WERI-Rb-1 (cell line): ENCODE data around the gene TTC4.
A peak's percentile ranks its signal among the peaks of the same experiment; 100 is the strongest.

Experiments used
- DNase-seq: peaks from one replicate; pipeline ENCODE4 v3.0.0-alpha.2; 2020
- H3K27ac ChIP-seq: fragments of 250-450 bp; sonication (Bioruptor Pico); 2 replicates; pipeline ENCODE4 v1.5.1; 2020; ENCODE audit warnings: mild to moderate bottlenecking, moderate library complexity
- H3K27me3 ChIP-seq: fragments of 250-450 bp; sonication (Bioruptor Pico); 2 replicates; pipeline ENCODE4 v1.5.1; 2021; ENCODE audit warnings: mild to moderate bottlenecking, low read depth, moderate library complexity; ENCODE audit not compliant: insufficient read depth, severe bottlenecking
- H3K36me3 ChIP-seq: fragments of 250-450 bp; sonication (Bioruptor Pico); 2 replicates; pipeline ENCODE4 v1.5.1; 2020; ENCODE audit warnings: mild to moderate bottlenecking, moderate library complexity
- H3K4me3 ChIP-seq: 2 replicates; pipeline ENCODE4 v1.5.1; 2011; ENCODE audit warnings: low read depth, mild to moderate bottlenecking, control low read depth, low read length
- H3K9me3 ChIP-seq: fragments of 250-450 bp; sonication (Bioruptor Pico); 2 replicates; pipeline ENCODE4 v1.5.1; 2021; ENCODE audit warnings: mild to moderate bottlenecking, moderate library complexity; ENCODE audit not compliant: severe bottlenecking
- CTCF ChIP-seq: IDR thresholded peaks from 2 replicates; pipeline ENCODE4 v1.5.1; 2011; ENCODE audit warnings: low read depth, mild to moderate bottlenecking, control low read depth, inconsistent platforms, low read length

Gene TTC4, protein sequence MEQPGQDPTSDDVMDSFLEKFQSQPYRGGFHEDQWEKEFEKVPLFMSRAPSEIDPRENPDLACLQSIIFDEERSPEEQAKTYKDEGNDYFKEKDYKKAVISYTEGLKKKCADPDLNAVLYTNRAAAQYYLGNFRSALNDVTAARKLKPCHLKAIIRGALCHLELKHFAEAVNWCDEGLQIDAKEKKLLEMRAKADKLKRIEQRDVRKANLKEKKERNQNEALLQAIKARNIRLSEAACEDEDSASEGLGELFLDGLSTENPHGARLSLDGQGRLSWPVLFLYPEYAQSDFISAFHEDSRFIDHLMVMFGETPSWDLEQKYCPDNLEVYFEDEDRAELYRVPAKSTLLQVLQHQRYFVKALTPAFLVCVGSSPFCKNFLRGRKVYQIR

DNA sequence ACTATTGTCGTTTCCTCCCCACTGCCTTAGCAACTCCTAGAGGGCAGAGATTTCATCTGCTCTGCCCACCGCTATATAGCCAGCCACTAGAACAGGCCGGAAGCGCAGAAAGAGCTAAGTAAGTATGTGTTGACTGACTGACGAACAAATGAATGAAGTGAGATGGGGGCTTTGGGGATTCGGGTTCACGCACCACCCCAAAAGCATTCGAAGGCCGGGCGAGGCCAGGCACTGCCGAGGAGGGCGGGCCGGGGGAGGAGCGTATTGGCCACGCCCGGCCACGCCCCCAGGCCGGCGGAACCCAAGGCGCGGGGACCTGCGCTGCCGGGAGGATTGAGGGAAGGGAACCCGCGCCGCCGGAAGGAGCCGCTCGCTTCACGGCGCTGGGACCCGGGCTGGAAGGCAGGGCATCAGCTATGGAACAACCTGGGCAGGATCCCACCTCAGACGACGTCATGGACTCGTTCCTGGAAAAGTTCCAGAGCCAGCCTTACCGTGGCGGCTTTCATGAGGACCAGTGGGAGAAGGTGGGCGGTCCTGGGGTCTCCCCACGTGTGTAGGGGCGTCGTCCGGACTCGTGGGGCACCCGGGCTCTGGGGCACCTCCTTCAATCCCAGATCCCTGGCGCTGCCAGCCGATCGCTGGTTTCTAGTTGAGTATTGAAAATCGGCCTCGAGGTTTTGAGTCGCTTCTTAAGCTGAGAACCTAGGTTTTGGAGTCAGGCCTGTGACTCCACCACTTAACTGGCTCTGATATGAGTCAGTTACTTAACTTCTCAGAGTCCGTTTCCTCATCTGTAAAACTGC, at the start of gene TTC4:
TTC4 (plus strand) TSS at position 369 of the 806 bp plus-strand sequence; CDS start at position 417, 48 bp downstream.
- Histone ChIP-seq H3K9me3 (no peaks in the 10 kb centered on the region), H3K4me3 (peak within 1 kb of the TSS; percentile 76), H3K36me3 (peaks cover 28% of the 10 kb centered on the region), H3K27me3 (no peaks in the 10 kb centered on the region), H3K27ac (peak within 1 kb of the TSS; percentile 76)
- no peak for TF ChIP-seq CTCF
- peak; percentile 75 for DNase-seq

GRCh38 chr1:54666333-54666732, 49.3 kb upstream of the TTC4 start:
- no peaks in the 10 kb centered on the region for H3K27me3 ChIP-seq
- no peak overlapping the region for H3K4me3 ChIP-seq
- H3K36me3 ChIP-seq, result no peaks in the 10 kb centered on the region
- TF ChIP-seq CTCF, result no peak
- DNase-seq, result peak; percentile 33
- H3K9me3 ChIP-seq, result no peaks in the 10 kb centered on the region
- H3K27ac ChIP-seq, result no peak overlapping the region

DNA sequence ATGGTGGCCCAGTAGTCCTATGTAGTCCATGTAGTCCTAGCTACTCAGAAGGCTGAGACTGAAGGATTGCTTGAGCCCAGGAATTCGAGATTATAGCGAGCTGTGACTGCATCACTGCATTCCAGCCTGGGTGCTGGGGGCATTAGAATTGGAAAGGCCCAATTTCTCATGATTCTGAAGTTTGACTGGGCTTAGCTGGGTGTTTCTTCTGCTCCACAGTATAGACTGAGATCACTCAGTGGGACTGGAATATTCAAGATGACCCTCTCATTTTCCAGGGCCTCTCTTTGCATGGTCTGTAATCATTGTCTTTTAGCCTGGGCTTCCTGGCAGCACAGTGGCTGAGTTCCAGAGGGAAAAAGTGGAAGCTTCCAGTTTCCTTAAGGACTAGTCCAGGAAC, 47.9 kb upstream of the TTC4 start:
- H3K4me3 ChIP-seq, result no peak overlapping the region
- no peak for TF ChIP-seq CTCF
- no peak for DNase-seq
- H3K27ac ChIP-seq, result no peak overlapping the region
- H3K9me3 ChIP-seq, result no peaks in the 10 kb centered on the region
- H3K36me3 ChIP-seq, result no peaks in the 10 kb centered on the region
- no peaks in the 10 kb centered on the region for H3K27me3 ChIP-seq

DNA sequence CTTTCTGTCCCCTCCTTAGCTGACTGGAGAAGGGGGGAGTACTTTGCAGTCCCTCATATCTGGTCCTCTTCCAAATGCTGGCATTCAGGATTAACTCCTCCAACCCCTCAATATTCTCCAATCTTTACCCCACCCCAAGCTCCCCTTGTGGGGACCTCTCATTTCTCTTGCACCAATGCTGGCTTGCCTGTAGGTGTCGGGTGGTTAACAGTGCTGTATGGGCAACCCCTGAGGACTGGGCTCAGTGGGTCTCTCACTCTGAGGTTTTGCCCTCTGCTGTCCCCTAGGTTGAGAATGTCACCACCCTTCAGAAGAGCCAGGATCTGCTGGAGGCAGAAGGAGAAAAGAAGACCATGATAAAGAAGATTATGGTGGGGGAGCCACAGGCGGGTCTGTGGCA, 47.1 kb upstream of the TTC4 start:
- DNase-seq, result no peak
- H3K9me3 ChIP-seq, result no peaks in the 10 kb centered on the region
- H3K27ac ChIP-seq, result no peak overlapping the region
- no peak overlapping the region for H3K4me3 ChIP-seq
- no peaks in the 10 kb centered on the region for H3K27me3 ChIP-seq
- H3K36me3 ChIP-seq, result no peaks in the 10 kb centered on the region
- TF ChIP-seq CTCF, result peak; percentile 17; the same call in 1 of the 2 replicates

- peak; percentile 94 for TF ChIP-seq CTCF
- no peak overlapping the region for H3K4me3 ChIP-seq
- peak; percentile 74 for DNase-seq
- no peak overlapping the region for H3K27ac ChIP-seq
- H3K36me3 ChIP-seq, result no peaks in the 10 kb centered on the region
- H3K27me3 ChIP-seq, result no peaks in the 10 kb centered on the region
- H3K9me3 ChIP-seq, result no peaks in the 10 kb centered on the region
These were observed 43.6 kb upstream of the TTC4 start for GRCh38 chr1:54671985-54672608.
